H9 (cell line): ENCODE measurements around the gene ARVCF. TPM values are rescaled to one million over a fixed set of nuclear protein-coding genes. Genes with fewer than 3 reads are reported as not detected.
A peak's percentile ranks its signal among the peaks of the same experiment; 100 is the strongest.

Experiments used
- DNase-seq: peaks from one replicate; pipeline ENCODE4 v3.0.0-alpha.2; 2017
- H2AFZ ChIP-seq: one replicate; pipeline ENCODE4 v1.6.1; 2013; ENCODE audit warnings: mild to moderate bottlenecking, low read length, control low read depth, moderate library complexity
- H2AK5ac ChIP-seq: 2 replicates; pipeline ENCODE4 v1.6.1; 2013; ENCODE audit warnings: low read length, control low read depth, mixed read lengths; ENCODE audit not compliant: insufficient read length
- H2BK120ac ChIP-seq: one replicate; pipeline ENCODE4 v1.6.1; 2013; ENCODE audit warnings: low read depth, mild to moderate bottlenecking, low read length, control low read depth, inconsistent platforms; ENCODE audit not compliant: poor library complexity, severe bottlenecking
- H2BK12ac ChIP-seq: 2 replicates; pipeline ENCODE4 v1.6.1; 2013; ENCODE audit warnings: low read length, control low read depth, mixed read lengths, low read depth; ENCODE audit not compliant: insufficient read length
- H2BK15ac ChIP-seq: 2 replicates; pipeline ENCODE4 v1.6.1; 2013; ENCODE audit warnings: low read depth, low read length, control low read depth
- H2BK20ac ChIP-seq: one replicate; pipeline ENCODE4 v1.6.1; 2013; ENCODE audit warnings: low read depth, mild to moderate bottlenecking, low read length, control low read depth, inconsistent platforms; ENCODE audit not compliant: poor library complexity, severe bottlenecking
- H2BK5ac ChIP-seq: 2 replicates; pipeline ENCODE4 v1.6.1; 2013; ENCODE audit warnings: low read length, control low read depth, mixed read lengths; ENCODE audit not compliant: insufficient read length
- H3K14ac ChIP-seq: 2 replicates; pipeline ENCODE4 v1.6.1; 2013; ENCODE audit warnings: low read length, control low read depth; ENCODE audit not compliant: insufficient read depth
- H3K18ac ChIP-seq: 2 replicates; pipeline ENCODE4 v1.6.1; 2013; ENCODE audit warnings: low read depth, mild to moderate bottlenecking, mixed read lengths, low read length, control low read depth; ENCODE audit not compliant: insufficient read length
- H3K23ac ChIP-seq: 2 replicates; pipeline ENCODE4 v1.6.1; 2013; ENCODE audit warnings: low read length, control low read depth, mixed read lengths, low read depth; ENCODE audit not compliant: insufficient read length
- H3K23me2 ChIP-seq: 2 replicates; pipeline ENCODE4 v1.6.1; 2013; ENCODE audit warnings: low read depth, mild to moderate bottlenecking, mixed read lengths, low read length, control low read depth; ENCODE audit not compliant: insufficient read length, poor library complexity, severe bottlenecking
- H3K27ac ChIP-seq: 2 replicates; pipeline ENCODE4 v1.5.1; 2013; ENCODE audit warnings: low read length, control low read depth, mixed read lengths, low read depth; ENCODE audit not compliant: insufficient read length
- H3K27me3 ChIP-seq: 2 replicates; pipeline ENCODE4 v1.6.1; 2013; ENCODE audit warnings: low read length, control low read depth, inconsistent platforms; ENCODE audit not compliant: insufficient read depth
- H3K4ac ChIP-seq: 2 replicates; pipeline ENCODE4 v1.6.1; 2013; ENCODE audit warnings: low read depth, mild to moderate bottlenecking, control low read depth, inconsistent platforms, low read length, moderate library complexity
- H3K4me1 ChIP-seq: 2 replicates; pipeline ENCODE4 v1.6.1; 2013; ENCODE audit warnings: low read length, control low read depth, inconsistent platforms; ENCODE audit not compliant: insufficient read depth
- H3K4me2 ChIP-seq: 2 replicates; pipeline ENCODE4 v1.6.1; 2013; ENCODE audit warnings: low read length, control low read depth, mixed read lengths; ENCODE audit not compliant: insufficient read length, insufficient read depth
- H3K56ac ChIP-seq: 2 replicates; pipeline ENCODE4 v1.6.1; 2013; ENCODE audit warnings: low read depth, mild to moderate bottlenecking, mixed read lengths, low read length, control low read depth; ENCODE audit not compliant: insufficient read length
- H3K79me1 ChIP-seq: 2 replicates; pipeline ENCODE4 v1.6.1; 2013; ENCODE audit warnings: low read depth, mild to moderate bottlenecking, moderate library complexity, low read length, control low read depth, inconsistent platforms; ENCODE audit not compliant: insufficient read depth, poor library complexity, severe bottlenecking
- H3K79me2 ChIP-seq: 2 replicates; pipeline ENCODE4 v1.6.1; 2013; ENCODE audit warnings: low read length, control low read depth, inconsistent platforms; ENCODE audit not compliant: insufficient read depth
- H3K9ac ChIP-seq: 2 replicates; pipeline ENCODE4 v1.6.1; 2013; ENCODE audit warnings: low read length, control low read depth, mixed read lengths; ENCODE audit not compliant: insufficient read length; ENCODE audit errors: extremely low read depth
- H3K9me3 ChIP-seq: one replicate; pipeline ENCODE4 v1.6.1; 2013; ENCODE audit warnings: low read depth, low read length, inconsistent platforms; ENCODE audit not compliant: control insufficient read depth
- H3T11ph ChIP-seq: one replicate; pipeline ENCODE4 v1.6.1; 2013; ENCODE audit warnings: mild to moderate bottlenecking, low read length, control low read depth, inconsistent platforms
- H4K20me1 ChIP-seq: one replicate; pipeline ENCODE4 v1.6.1; 2013; ENCODE audit not compliant: control insufficient read depth, insufficient read length, insufficient read depth
- H4K5ac ChIP-seq: 2 replicates; pipeline ENCODE4 v1.6.1; 2013; ENCODE audit warnings: low read depth, mild to moderate bottlenecking, mixed read lengths, low read length, control low read depth; ENCODE audit not compliant: insufficient read length
- H4K8ac ChIP-seq: replicated peaks from 2 replicates; pipeline ENCODE4 v1.6.1; 2013; ENCODE audit warnings: low read length, control low read depth, mixed read lengths, low read depth; ENCODE audit not compliant: insufficient read length
- H4K91ac ChIP-seq: 2 replicates; pipeline ENCODE4 v1.6.1; 2013; ENCODE audit warnings: low read depth, mild to moderate bottlenecking, moderate library complexity, mixed read lengths, low read length, control low read depth; ENCODE audit not compliant: insufficient read length
- H3K27ac Mint-ChIP-seq, 3 experiments: 2 replicates in 2 of 3; 3 replicates in 1 of 3; pipeline ENCODE4 v1.8.0; 2020 to 2021; ENCODE audit warnings: mixed read lengths in 3 of 3, mild to moderate bottlenecking in 1 of 3, moderate library complexity in 1 of 3
- H3K27me3 Mint-ChIP-seq: 2 replicates; pipeline ENCODE4 v1.8.0; 2021; ENCODE audit warnings: low read depth, mild to moderate bottlenecking, moderate library complexity, mixed read lengths
- H3K36me3 Mint-ChIP-seq, 3 experiments: 2 replicates in 2 of 3; 3 replicates in 1 of 3; pipeline ENCODE4 v1.8.0; 2020 to 2021; ENCODE audit warnings: low read depth in 3 of 3, mixed read lengths in 3 of 3; ENCODE audit not compliant: insufficient read depth in 1 of 3
- H3K4me1 Mint-ChIP-seq, 2 experiments: 2 replicates each; pipeline ENCODE4 v1.8.0; 2020; ENCODE audit warnings: mixed read lengths in 2 of 2
- H3K4me3 Mint-ChIP-seq, 2 experiments: 2 replicates in 1 of 2; 3 replicates in 1 of 2; pipeline ENCODE4 v1.8.0; 2020 to 2021; ENCODE audit warnings: mild to moderate bottlenecking in 2 of 2, mixed read lengths in 2 of 2, moderate library complexity in 1 of 2
- H3K9me3 Mint-ChIP-seq, 2 experiments: 2 replicates in 1 of 2; 3 replicates in 1 of 2; pipeline ENCODE4 v1.8.0; 2020; ENCODE audit warnings: mild to moderate bottlenecking in 2 of 2, mixed read lengths in 2 of 2, moderate library complexity in 1 of 2
- WGBS: extraction: QIAGEN DNeasy Blood & Tissue Kit; methylation state at CpG from one replicate; pipeline ENCODE4 v1.1.7; 2013; ENCODE audit warnings: missing lambda C conversion rate, low lambda C conversion rate, mixed read lengths; ENCODE audit not compliant: insufficient read length; ENCODE audit errors: extremely low coverage; 5-methylcytosine and 5-hydroxymethylcytosine counted together
- total RNA-seq: library from RNA; stranded (reverse); gene quantifications from 2 replicates; pipeline ENCODE4 v1.2.1, GENCODE V29; 2021
- TF ChIP-seq, protein P1 (sequence below): fragments of 200-600 bp; sonication (generic); conservative IDR thresholded peaks from 3 replicates; pipeline ENCODE4 v1.8.0; 2021; ENCODE audit warnings: antibody characterized with exemption, mild to moderate bottlenecking

The ARVCF gene
- total RNA-seq, 1 experiment from 2014 or later: 40.7 TPM

DNA sequence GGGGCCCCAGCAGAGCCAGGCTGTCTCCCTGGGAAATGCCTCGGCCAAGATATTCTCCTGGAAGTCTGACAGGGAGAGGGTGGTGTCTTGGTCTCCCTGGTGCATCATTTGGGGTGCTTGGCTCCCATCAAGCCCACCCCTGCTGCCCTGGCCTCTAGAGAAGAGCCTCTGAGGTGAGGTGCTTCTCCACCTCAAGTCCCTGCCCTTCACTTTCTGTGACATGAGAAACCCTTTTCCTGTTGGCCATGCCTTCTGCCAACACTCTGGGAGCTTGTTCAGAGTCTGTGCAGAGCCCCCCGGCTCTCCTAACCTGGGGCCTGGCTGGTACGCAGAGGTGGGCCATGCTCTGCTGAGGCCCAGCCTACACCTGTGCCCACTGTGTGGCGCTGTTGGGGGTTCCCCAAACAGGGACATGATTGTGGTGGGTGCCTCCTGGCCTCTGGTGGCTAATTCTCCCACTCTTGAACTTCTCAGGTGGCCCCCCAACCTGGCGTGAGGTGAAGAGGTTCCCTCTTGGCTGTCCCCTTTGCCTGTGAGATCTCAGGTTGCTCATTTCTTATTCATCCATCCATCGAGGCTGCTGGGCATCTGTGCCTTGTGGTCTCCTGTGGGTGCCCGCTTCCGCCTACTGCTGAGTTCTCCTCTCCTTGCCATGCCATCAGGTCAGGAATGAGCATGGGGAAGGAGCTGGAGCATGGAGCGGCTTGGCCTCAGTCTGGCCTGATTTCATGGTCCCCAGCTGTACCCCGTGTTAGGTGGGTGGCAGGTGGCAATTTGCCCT, 44.3 kb upstream of the ARVCF start:
- Histone ChIP-seq H4K91ac (no peak overlapping the region), H2AK5ac (no peak overlapping the region), H2BK5ac (no peak overlapping the region), H3K56ac (no peak overlapping the region), H3K79me1 (no peaks in the 10 kb centered on the region), H3K79me2 (no peaks in the 10 kb centered on the region), H3K23me2 (no peaks in the 10 kb centered on the region), H2BK12ac (no peak overlapping the region), H3T11ph (no peak overlapping the region), H3K14ac (no peak overlapping the region), H2BK120ac (no peak overlapping the region), H3K4me2 (no peak overlapping the region), H4K20me1 (no peaks in the 10 kb centered on the region), H3K18ac (no peak overlapping the region), H3K9me3 (no peaks in the 10 kb centered on the region), H4K5ac (no peak overlapping the region), H3K27ac (no peak overlapping the region), H2AFZ (no peak overlapping the region), H2BK20ac (no peak overlapping the region), H3K4me1 (no peaks in the 10 kb centered on the region), H3K27me3 (no peaks in the 10 kb centered on the region), H3K23ac (no peak overlapping the region), H4K8ac (no peak overlapping the region), H3K9ac (no peak overlapping the region), H3K4ac (no peak overlapping the region), H2BK15ac (no peak overlapping the region)
- Mint-ChIP-seq H3K36me3 (peaks cover 0 to 5% (median 3%) of the 10 kb centered on the region in 3 experiments; a peak in 2 of 7 replicates), H3K4me1 (no peaks in the 10 kb centered on the region), H3K27me3 (no peaks in the 10 kb centered on the region; the same call in 1 of the 2 replicates), H3K27ac (no peak overlapping the region), H3K9me3 (no peaks in the 10 kb centered on the region), H3K4me3 (no peak overlapping the region)
- no peak for DNase-seq
- TF ChIP-seq, protein P1, sequence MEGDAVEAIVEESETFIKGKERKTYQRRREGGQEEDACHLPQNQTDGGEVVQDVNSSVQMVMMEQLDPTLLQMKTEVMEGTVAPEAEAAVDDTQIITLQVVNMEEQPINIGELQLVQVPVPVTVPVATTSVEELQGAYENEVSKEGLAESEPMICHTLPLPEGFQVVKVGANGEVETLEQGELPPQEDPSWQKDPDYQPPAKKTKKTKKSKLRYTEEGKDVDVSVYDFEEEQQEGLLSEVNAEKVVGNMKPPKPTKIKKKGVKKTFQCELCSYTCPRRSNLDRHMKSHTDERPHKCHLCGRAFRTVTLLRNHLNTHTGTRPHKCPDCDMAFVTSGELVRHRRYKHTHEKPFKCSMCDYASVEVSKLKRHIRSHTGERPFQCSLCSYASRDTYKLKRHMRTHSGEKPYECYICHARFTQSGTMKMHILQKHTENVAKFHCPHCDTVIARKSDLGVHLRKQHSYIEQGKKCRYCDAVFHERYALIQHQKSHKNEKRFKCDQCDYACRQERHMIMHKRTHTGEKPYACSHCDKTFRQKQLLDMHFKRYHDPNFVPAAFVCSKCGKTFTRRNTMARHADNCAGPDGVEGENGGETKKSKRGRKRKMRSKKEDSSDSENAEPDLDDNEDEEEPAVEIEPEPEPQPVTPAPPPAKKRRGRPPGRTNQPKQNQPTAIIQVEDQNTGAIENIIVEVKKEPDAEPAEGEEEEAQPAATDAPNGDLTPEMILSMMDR: peak; percentile 54
- WGBS: no CpG with 5 or more reads among the region's 10 CpGs
